C4-2B (cell line): ENCODE data around the gene TUBE1.

Experiments used
- CTCF ChIP-seq: fragments of 450-650 bp; conservative IDR thresholded peaks from 2 replicates; pipeline ENCODE4 v1.5.1; 2017; ENCODE audit warnings: mild to moderate bottlenecking
- ZFX ChIP-seq: fragments of 450-650 bp; IDR thresholded peaks from 2 replicates; pipeline ENCODE4 v1.6.1; 2017

- TF ChIP-seq CTCF (no peak), ZFX (no peak)
Measured at GRCh38 chr6:112113918-112114317, 26.6 kb upstream of the TUBE1 start.
